ENCODE results near the gene KEAP1. TPM values are rescaled to one million over a fixed set of nuclear protein-coding genes. Genes with fewer than 3 reads are reported as not detected.

Gene KEAP1
- total and polyA plus RNA-seq, 2 of the 13 experiments (the other 11 are each of a cell fraction or from before 2014, with no cell fraction given), result 56.7 to 72.9 TPM

GRCh38 chr19:10450191-10450852, 52.8 kb downstream of the KEAP1 start (continued):
- TF ChIP-seq ZNF704 (CRISPR knock-in tag; IDR thresholded peaks at IDR 0.05; ENCODE audit: borderline replicate concordance) (no peak), ZNF660 (CRISPR knock-in tag; IDR thresholded peaks at IDR 0.05; ENCODE audit: borderline replicate concordance, low read depth) (no peak), ZNF788 (CRISPR knock-in tag; IDR thresholded peaks at IDR 0.05; ENCODE audit: borderline replicate concordance) (no peak), ZMAT3 (CRISPR knock-in tag; conservative IDR thresholded peaks at IDR 0.05) (no peak)

- POLR2A ChIA-PET, result no interaction called here
Observed at GRCh38 chr19:10449037-10449436, 54.1 kb downstream of the KEAP1 start.

More at GRCh38 chr19:10449037-10449436, 54.1 kb downstream of the KEAP1 start:
- H3K79me2 ChIP-seq (ENCODE audit: insufficient read depth, low read length), result no peaks in the 10 kb centered on the region
- BruUV-seq (replicated peaks), result no TSS peak
- WGBS (ENCODE audit: low lambda C conversion rate), result 98% methylated on average over 7 of the region's 7 CpGs
- no peak overlapping the region for H3K4me2 ChIP-seq (ENCODE audit: low read depth, low read length)
- no peak for DNase-seq (ENCODE audit: low spot score)
- intact Hi-C loops (cut with micrococcal nuclease; ENCODE audit: unreplicated experiment), result no loop called here
- in situ Hi-C loops (cut with HindIII; ENCODE audit: extremely low pct_ligation_motif_present, low pct_unique_long_range_greater_than_20kb), result no loop called here
- H3K4me3 ChIP-seq (replicated peaks in 1 of 3; ENCODE audit: insufficient read depth in 1 of 3, low read depth in 2 of 3, low read length in 3 of 3), result no peak overlapping the region
- H3K4me1 ChIP-seq (ENCODE audit: insufficient read depth, low read length), result no peaks in the 10 kb centered on the region
- H3K27me3 ChIP-seq (ENCODE audit: control insufficient read depth in 1 of 2, insufficient read depth in 2 of 2, low read length in 2 of 2), result no peaks in the 10 kb centered on the region
- no peak for FAIRE-seq
- no peaks in the 10 kb centered on the region for H3K9me3 ChIP-seq (ENCODE audit: low read length)
- no peak overlapping the region for H2AFZ ChIP-seq (ENCODE audit: low read length)
- CTCF ChIA-PET (ENCODE audit: low intra/inter-chr PET ratio, low total read pairs), result no interaction called here
- H3K36me3 ChIP-seq (replicated peaks in 1 of 2; ENCODE audit: control insufficient read depth in 1 of 2, insufficient read depth in 2 of 2, low read length in 2 of 2), result no peaks in the 10 kb centered on the region; a peak in 1 of 5 replicates
- no peak overlapping the region for H3K27ac ChIP-seq (ENCODE audit: extremely low read length, insufficient read depth, low read length)
- H4K20me1 ChIP-seq (ENCODE audit: insufficient read depth, low read length), result no peaks in the 10 kb centered on the region
- no peak for ATAC-seq
- TF ChIP-seq GTF3A (CRISPR knock-in tag; conservative IDR thresholded peaks at IDR 0.05) (no peak), KLF15 (CRISPR knock-in tag; IDR thresholded peaks at IDR 0.05; ENCODE audit: borderline replicate concordance) (no peak), ZNF768 (CRISPR knock-in tag; IDR thresholded peaks at IDR 0.05) (peak; percentile 93), KDM5B (CRISPR knock-in tag; IDR thresholded peaks at IDR 0.05; ENCODE audit: borderline replicate concordance) (no peak), IKZF4 (CRISPR knock-in tag; IDR thresholded peaks at IDR 0.05; ENCODE audit: borderline replicate concordance, low read depth, not compliant biosample characterization) (no peak), ZNF564 (CRISPR knock-in tag; IDR thresholded peaks at IDR 0.05) (no peak), KLF6 (CRISPR knock-in tag; IDR thresholded peaks at IDR 0.05) (no peak), ZNF674 (CRISPR knock-in tag; IDR thresholded peaks at IDR 0.05; ENCODE audit: low read depth) (no peak), MBD4 (IDR thresholded peaks at IDR 0.05; ENCODE audit: borderline replicate concordance, low read length) (no peak)
- H3K9ac ChIP-seq (ENCODE audit: insufficient read depth, low read depth, low read length), result no peak overlapping the region

Data from HepG2 (cell line).